PC-3 (cell line): ENCODE data around the gene STK36.

Experiments used
- EZH2 ChIP-seq: fragments of 300-600 bp; sonication (generic); IDR thresholded peaks from one replicate; pipeline ENCODE4 v1.6.1; 2017; ENCODE audit warnings: antibody characterized with exemption, mild to moderate bottlenecking, low read length; ENCODE audit not compliant: unreplicated experiment
- EZH2phosphoT487 ChIP-seq: fragments of 300-600 bp; sonication (generic); IDR thresholded peaks from 2 replicates; pipeline ENCODE4 v1.6.1; 2018; ENCODE audit warnings: mild to moderate bottlenecking, antibody characterized with exemption, low read length, borderline replicate concordance
- TF ChIP-seq, protein P1 (sequence below): fragments of 300-600 bp; sonication (generic); conservative IDR thresholded peaks from 2 replicates; pipeline ENCODE4 v1.5.1; 2017; ENCODE audit warnings: antibody characterized with exemption, low read depth, mild to moderate bottlenecking, low read length

DNA sequence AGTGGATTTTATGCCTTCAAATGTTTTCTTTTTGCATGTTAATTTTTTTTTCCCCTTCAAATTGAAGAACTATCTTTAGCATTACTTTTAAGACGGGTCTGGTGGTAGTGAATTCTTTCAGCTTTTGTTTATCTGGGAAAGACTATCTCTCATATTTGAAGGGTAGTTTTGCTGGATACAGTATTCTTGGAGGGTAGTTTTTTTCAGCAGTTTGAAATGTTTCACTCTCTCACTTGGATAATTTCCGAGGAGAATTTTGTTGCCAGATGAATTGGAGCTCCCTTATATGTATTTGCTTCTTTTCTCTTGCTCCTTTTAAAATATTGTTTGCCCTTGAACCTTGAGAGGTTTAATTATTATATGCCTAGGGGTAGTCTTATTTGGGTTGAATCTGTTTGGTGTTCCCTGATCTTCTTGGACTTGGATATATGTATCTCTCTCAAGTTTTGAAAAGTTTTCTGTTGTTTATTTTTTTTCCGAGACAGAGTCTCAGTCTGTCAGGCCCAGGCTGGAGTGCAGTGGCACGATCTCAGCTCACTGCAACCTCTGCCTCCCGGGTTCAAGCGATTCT lies 54.2 kb downstream of the STK36 start:
- TF ChIP-seq, protein P1, sequence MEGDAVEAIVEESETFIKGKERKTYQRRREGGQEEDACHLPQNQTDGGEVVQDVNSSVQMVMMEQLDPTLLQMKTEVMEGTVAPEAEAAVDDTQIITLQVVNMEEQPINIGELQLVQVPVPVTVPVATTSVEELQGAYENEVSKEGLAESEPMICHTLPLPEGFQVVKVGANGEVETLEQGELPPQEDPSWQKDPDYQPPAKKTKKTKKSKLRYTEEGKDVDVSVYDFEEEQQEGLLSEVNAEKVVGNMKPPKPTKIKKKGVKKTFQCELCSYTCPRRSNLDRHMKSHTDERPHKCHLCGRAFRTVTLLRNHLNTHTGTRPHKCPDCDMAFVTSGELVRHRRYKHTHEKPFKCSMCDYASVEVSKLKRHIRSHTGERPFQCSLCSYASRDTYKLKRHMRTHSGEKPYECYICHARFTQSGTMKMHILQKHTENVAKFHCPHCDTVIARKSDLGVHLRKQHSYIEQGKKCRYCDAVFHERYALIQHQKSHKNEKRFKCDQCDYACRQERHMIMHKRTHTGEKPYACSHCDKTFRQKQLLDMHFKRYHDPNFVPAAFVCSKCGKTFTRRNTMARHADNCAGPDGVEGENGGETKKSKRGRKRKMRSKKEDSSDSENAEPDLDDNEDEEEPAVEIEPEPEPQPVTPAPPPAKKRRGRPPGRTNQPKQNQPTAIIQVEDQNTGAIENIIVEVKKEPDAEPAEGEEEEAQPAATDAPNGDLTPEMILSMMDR = no peak
- TF ChIP-seq EZH2 (no peak), EZH2phosphoT487 (no peak)
